ENCODE measurements around the gene MINDY4. TPM values are rescaled to one million over a fixed set of nuclear protein-coding genes. Genes with fewer than 3 reads are reported as not detected.

MINDY4 gene
- total and polyA plus RNA-seq, 2 of the 8 experiments (the other 6 are each of a cell fraction or from before 2014, with no cell fraction given), result 1.3 to 3.6 TPM

GRCh38 chr7:30927040-30927439 is 155.8 kb downstream of the MINDY4 start:
- Histone ChIP-seq H3K23me2 (ENCODE audit: low read depth, low read length) (no peaks in the 10 kb centered on the region; the same call in 1 of the 2 replicates), H2AK5ac (ENCODE audit: low read depth, low read length) (no peak overlapping the region), H3K56ac (replicated peaks; ENCODE audit: insufficient read length, low read depth, low read length) (no peak overlapping the region), H3K14ac (ENCODE audit: insufficient read length) (no peak overlapping the region), H3K79me2 (ENCODE audit: control insufficient read depth in 1 of 2, insufficient read depth in 2 of 2, low read length in 2 of 2) (no peaks in the 10 kb centered on the region), H4K8ac (ENCODE audit: extremely low read depth, insufficient read depth, low read length) (no peak overlapping the region), H3K4me3 (ENCODE audit: extremely low read depth in 1 of 4, insufficient read depth in 2 of 4, low read depth in 3 of 4, low read length in 4 of 4) (no peak overlapping the region), H3K27ac (ENCODE audit: low read depth, low read length) (no peak overlapping the region), H3K4ac (replicated peaks; ENCODE audit: insufficient read length, low read depth, low read length) (no peak overlapping the region), H3K4me2 (ENCODE audit: insufficient read depth in 1 of 2, low read depth in 2 of 2, low read length in 2 of 2) (no peak overlapping the region), H4K5ac (ENCODE audit: insufficient read length, low read depth, low read length) (no peak overlapping the region), H2BK12ac (ENCODE audit: low read depth, low read length) (no peak overlapping the region), H3K4me1 (replicated peaks in 1 of 4; ENCODE audit: control insufficient read depth in 3 of 4, insufficient read depth in 4 of 4, low read length in 3 of 4) (no peaks in the 10 kb centered on the region), H3K9me3 (ENCODE audit: insufficient read depth in 2 of 2, low read depth in 1 of 2, low read length in 1 of 2) (no peaks in the 10 kb centered on the region), H3K36me3 (ENCODE audit: control insufficient read depth in 2 of 4, insufficient read depth in 4 of 4, low read length in 3 of 4) (no peaks in the 10 kb centered on the region), H3K9ac (replicated peaks in 1 of 4; ENCODE audit: extremely low read depth in 1 of 4, low read depth in 3 of 4, low read length in 3 of 4) (no peak overlapping the region), H2BK15ac (ENCODE audit: low read length) (no peak overlapping the region), H3K18ac (ENCODE audit: extremely low read depth, low read length) (no peak overlapping the region), H3K27me3 (replicated peaks in 1 of 4; ENCODE audit: control insufficient read depth in 3 of 4, extremely low read depth in 1 of 4, insufficient read depth in 3 of 4, low read length in 3 of 4) (no peaks in the 10 kb centered on the region; a peak in 1 of 7 replicates), H4K20me1 (replicated peaks in 1 of 2; ENCODE audit: control insufficient read depth in 1 of 2, insufficient read depth in 2 of 2, low read length in 2 of 2) (no peaks in the 10 kb centered on the region), H3K79me1 (ENCODE audit: low read depth, low read length) (no peaks in the 10 kb centered on the region), H2AFZ (ENCODE audit: low read length) (no peak overlapping the region), H3K23ac (ENCODE audit: insufficient read length) (no peak overlapping the region), H2BK5ac (ENCODE audit: low read depth, low read length) (no peak overlapping the region), H2BK120ac (replicated peaks; ENCODE audit: low read depth, low read length) (no peak overlapping the region), H4K91ac (replicated peaks; ENCODE audit: insufficient read length, low read length) (no peak overlapping the region), H2BK20ac (ENCODE audit: low read length) (no peak overlapping the region)
- CTCF ChIA-PET (ENCODE audit: partially characterized antibody), result no interaction called here
- TF ChIP-seq CBX5 (IDR thresholded peaks at IDR 0.05; ENCODE audit: low read depth, low read length) (no peak), GTF2F1 (IDR thresholded peaks at IDR 0.05; ENCODE audit: borderline replicate concordance, low read depth, low read length) (no peak), BACH1 (IDR thresholded peaks at IDR 0.05; ENCODE audit: low read length) (no peak), FOSL1 (IDR thresholded peaks at IDR 0.05; ENCODE audit: insufficient read depth, low read depth, low read length) (no peak)
- WGBS, 2 experiments (ENCODE audit: extremely low coverage in 1 of 2, insufficient coverage in 1 of 2, insufficient read length in 1 of 2, insufficient replicate concordance in 2 of 2, low coverage in 1 of 2, low lambda C conversion rate in 2 of 2, missing lambda C conversion rate in 1 of 2), result 92% methylated on average over 2 of the region's 3 CpGs; no CpG with 5 or more reads in 1 of the 2 experiments
- no peak for DNase-seq (ENCODE audit: low read depth in 1 of 2, low spot score in 2 of 2)
- POLR2A ChIA-PET (ENCODE audit: partially characterized antibody), result no interaction called here
- FAIRE-seq, result no peak

Data from H1 (cell line).